ENCODE data around the gene ZFP69B. TPM values are rescaled to one million over a fixed set of nuclear protein-coding genes. Genes with fewer than 3 reads are reported as not detected.

ZFP69B gene
- total RNA-seq (1 to 10 TPM; 2.3 to 2.5 TPM), polyA plus RNA-seq (ENCODE audit: insufficient read length in 6 of 6) (1 to 10 TPM; 5.6 to 7.3 (median 6.5) TPM)
- long read RNA-seq, donor 1, partial matches to known transcripts: 0 of 1 reads
- long read RNA-seq, donor 1, other reads (novel, unspliced or antisense): 0 of 1 reads
- long read RNA-seq, donor 2: 0 reads
- long read RNA-seq, donor 3: 0 reads
- long read RNA-seq, donor 4, partial matches to known transcripts: 0 of 1 reads
- long read RNA-seq, donor 4, other reads (novel, unspliced or antisense): 0 of 1 reads
- long read RNA-seq, donor 5: 0 reads
- long read RNA-seq, donor 6, partial matches to known transcripts: 0 of 2 reads
- long read RNA-seq, donor 6, other reads (novel, unspliced or antisense): 0 of 2 reads
- long read RNA-seq, donor 7, partial matches to known transcripts: 0 of 2 reads
- long read RNA-seq, donor 7, other reads (novel, unspliced or antisense): 0 of 2 reads
- long read RNA-seq, donor 8: 0 reads
- long read RNA-seq, donor 9: 0 reads
- long read RNA-seq, donor 10: 0 reads
- long read RNA-seq, donor 11, partial matches to known transcripts: 0 of 1 reads
- long read RNA-seq, donor 11, other reads (novel, unspliced or antisense): 0 of 1 reads
- long read RNA-seq, donor 12: 0 reads

- intact Hi-C loops (cut with DNase I): no loop called here
- H3K9me3 ChIP-seq: peaks cover 0 to 46% of the 10 kb centered on the region in 2 donors
- no peaks in the 10 kb centered on the region for H3K27me3 ChIP-seq
- TF ChIP-seq CTCF (IDR thresholded peaks at IDR 0.05): peak in 1 of 2 donors; percentile 10
- H3K36me3 ChIP-seq: peaks cover 0 to 14% of the 10 kb centered on the region in 2 donors
- peak within 1 kb of the TSS; percentile 73 to 81 for H3K27ac ChIP-seq
- peak within 1 kb of the TSS; percentile 63 to 69 for H3K4me3 ChIP-seq
- DNase-seq (peak; percentile 91 to 98 (median 94)), ATAC-seq (peak; percentile 98)
- H3K4me1 ChIP-seq: peaks cover 0 to 10% of the 10 kb centered on the region in 2 donors
These were observed at the start of gene ZFP69B for GRCh38 chr1:40449684-40450494. TSS of gene ZFP69B (plus strand) at chr1:40450476. CDS start at chr1:40450962, 486 bp downstream.

GRCh38 chr1:40401473-40402201 is 48.6 kb upstream of the ZFP69B start:
- intact Hi-C loops (cut with DNase I): loop anchor here in 1 of 2 donors (10.0 kb wide), 1 partner anchor 247 kb away; no protein-coding TSS in a partner anchor
- Histone ChIP-seq H3K9me3 (no peaks in the 10 kb centered on the region), H3K4me3 (no peak overlapping the region), H3K27ac (peak overlapping the region in 1 of 2 donors; percentile 6), H3K27me3 (no peaks in the 10 kb centered on the region), H3K4me1 (peaks cover 0 to 81% of the 10 kb centered on the region in 2 donors), H3K36me3 (peaks cover 0 to under 1% of the 10 kb centered on the region in 2 donors)
- no peak for TF ChIP-seq CTCF (IDR thresholded peaks at IDR 0.05)
- no peak for ATAC-seq
- no peak for DNase-seq

- DNase-seq: peak in 2 of 4 donors; percentile 44 to 64
These were observed 45.4 kb upstream of the ZFP69B start for GRCh38 chr1:40404670-40405462.

More at GRCh38 chr1:40404670-40405462, 45.4 kb upstream of the ZFP69B start:
- intact Hi-C loops (cut with DNase I): loop anchor here in 1 of 2 donors (10.0 kb wide), 1 partner anchor 250 kb away; no protein-coding TSS in a partner anchor
- ATAC-seq: peak; percentile 89
- H3K27ac ChIP-seq: no peak overlapping the region
- no peak overlapping the region for H3K4me3 ChIP-seq
- no peaks in the 10 kb centered on the region for H3K9me3 ChIP-seq
- no peaks in the 10 kb centered on the region for H3K27me3 ChIP-seq
- H3K4me1 ChIP-seq: peaks cover 0 to 48% of the 10 kb centered on the region in 2 donors
- peaks cover 0 to 30% of the 10 kb centered on the region in 2 donors for H3K36me3 ChIP-seq
- TF ChIP-seq CTCF (IDR thresholded peaks at IDR 0.05): peak; percentile 79 to 81

Data from left lung (tissue), 14 donors.